ENCODE results near the gene ARCN1.

The ARCN1 gene

GRCh38 chr11:118528511-118528910 is 43.7 kb upstream of the ARCN1 start:
- ChIA-PET POLR2A (ENCODE audit: low non-redundant PET) (no interaction called here), CTCF (no interaction called here)
- no peak for TF ChIP-seq CTCF (conservative IDR thresholded peaks at IDR 0.05; ENCODE audit: low read depth)
- H3K27ac ChIP-seq = no peak overlapping the region
- DNase-seq (ENCODE audit: low spot score) = no peak

DNA sequence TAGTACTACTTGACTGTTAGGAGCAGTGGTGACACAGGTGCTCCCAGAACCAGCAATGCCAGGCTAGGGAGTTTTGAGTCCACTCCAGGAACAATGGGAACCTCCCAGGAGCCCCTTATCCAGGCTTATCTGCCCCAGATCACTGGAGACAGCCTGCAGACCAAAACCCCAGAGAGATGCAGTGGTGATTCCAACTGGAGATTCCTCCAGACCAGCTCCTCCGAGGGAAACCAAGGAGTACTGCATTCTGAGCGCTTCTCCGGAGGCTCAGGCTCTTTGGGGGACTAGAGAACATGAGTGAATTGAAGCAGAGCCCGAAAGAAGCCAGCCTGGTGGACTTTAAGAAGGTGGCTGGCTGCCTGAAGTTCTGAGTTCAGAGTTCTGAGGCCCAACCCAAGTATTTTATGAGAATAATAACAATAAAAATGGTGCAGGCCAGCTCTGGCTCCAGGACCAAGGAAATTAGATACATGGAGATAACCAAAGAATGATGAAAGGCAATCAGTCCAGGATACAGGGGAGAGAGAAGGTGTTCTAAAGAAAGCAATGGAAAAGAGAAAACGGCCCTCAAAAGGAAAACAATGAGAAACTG is 42.5 kb upstream of the ARCN1 start:
- no peak overlapping the region for H3K27ac ChIP-seq
- TF ChIP-seq CTCF (conservative IDR thresholded peaks at IDR 0.05; ENCODE audit: low read depth) = no peak
- DNase-seq (ENCODE audit: low spot score) = no peak
- ChIA-PET POLR2A (ENCODE audit: low non-redundant PET) (no interaction called here), CTCF (interaction anchor here (0.6 kb wide), 1 partner anchor 53 kb away, joined by 3 read pairs; no protein-coding TSS in a partner anchor)

DNA sequence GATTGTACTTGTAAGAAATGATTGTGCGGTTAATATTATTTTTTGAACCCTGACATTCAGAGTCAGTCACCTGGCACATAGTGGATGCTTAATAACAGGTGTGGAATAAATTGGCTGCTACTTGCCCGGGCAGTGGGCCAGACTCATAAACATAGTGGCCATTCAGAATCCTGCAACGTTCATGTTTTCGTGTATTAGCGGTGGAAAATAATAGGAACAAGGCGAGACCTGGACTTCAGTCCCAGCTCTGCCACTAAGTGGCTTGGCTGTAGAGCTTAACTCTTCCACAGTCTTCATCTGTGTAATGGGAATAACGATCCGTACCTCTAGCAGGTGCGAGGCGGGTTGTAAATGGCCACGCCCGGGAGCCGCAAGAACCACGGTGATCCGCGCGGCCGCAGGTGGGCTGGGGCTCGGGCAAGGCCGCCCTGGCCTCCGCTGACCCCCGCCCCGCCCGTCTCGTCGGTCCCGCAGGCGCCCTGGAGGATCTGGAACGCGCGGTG is 42.0 kb upstream of the ARCN1 start:
- TF ChIP-seq CTCF (conservative IDR thresholded peaks at IDR 0.05; ENCODE audit: low read depth) = no peak
- peak; percentile 22 for DNase-seq (ENCODE audit: low spot score)
- peak overlapping the region; percentile 65 for H3K27ac ChIP-seq
- CTCF ChIA-PET = interaction anchor here (0.6 to 0.7 kb wide), 2 partner anchors 14 to 52 kb away, joined by 3 read pairs; no protein-coding TSS in a partner anchor
- POLR2A ChIA-PET (ENCODE audit: low non-redundant PET) = no interaction called here

GRCh38 chr11:118530683-118531596 is 41.3 kb upstream of the ARCN1 start, which contains the start of gene TMEM25:
TMEM25 (plus strand) TSS chr11:118531192; CDS start chr11:118531802, 610 bp downstream.
- TF ChIP-seq CTCF (conservative IDR thresholded peaks at IDR 0.05; ENCODE audit: low read depth) = no peak
- ChIA-PET POLR2A (ENCODE audit: low non-redundant PET) (interaction anchor here (0.5 kb wide), 1 partner anchor 280 kb away, joined by 6 read pairs; no protein-coding TSS in a partner anchor), CTCF (interaction anchor here (0.7 kb wide), 1 partner anchor 13 kb away, joined by 3 read pairs; no protein-coding TSS in a partner anchor)
- peak; percentile 75 for DNase-seq (ENCODE audit: low spot score)
- peak within 1 kb of the TSS; percentile 65 for H3K27ac ChIP-seq

DNA sequence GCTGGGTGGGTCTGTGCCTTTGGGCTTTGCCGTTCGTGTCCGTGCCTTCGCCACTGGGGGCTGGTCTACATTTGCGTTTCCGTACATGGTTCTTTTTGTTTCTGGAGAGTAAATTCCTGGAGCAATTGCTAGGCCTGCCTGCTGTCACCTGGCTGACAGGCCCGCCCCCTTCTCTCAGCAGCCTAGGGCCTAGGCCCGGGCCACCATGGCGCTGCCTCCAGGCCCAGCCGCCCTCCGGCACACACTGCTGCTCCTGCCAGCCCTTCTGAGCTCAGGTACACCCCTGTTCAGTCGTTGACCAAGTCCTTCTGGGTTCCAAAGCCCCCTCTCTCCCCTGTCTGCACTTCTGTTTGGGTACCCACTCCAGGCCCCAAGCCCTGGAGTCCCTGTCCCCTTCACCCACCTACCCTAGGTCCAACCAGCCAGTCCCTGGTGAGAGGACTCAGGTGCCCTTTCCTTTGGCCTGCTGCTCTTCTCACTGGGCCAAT is 40.6 kb upstream of the ARCN1 start:
- ChIA-PET CTCF (no interaction called here), POLR2A (ENCODE audit: low non-redundant PET) (no interaction called here)
- peak; percentile 22 for DNase-seq (ENCODE audit: low spot score)
- no peak for TF ChIP-seq CTCF (conservative IDR thresholded peaks at IDR 0.05; ENCODE audit: low read depth)
- H3K27ac ChIP-seq = peak overlapping the region; percentile 65

DNA sequence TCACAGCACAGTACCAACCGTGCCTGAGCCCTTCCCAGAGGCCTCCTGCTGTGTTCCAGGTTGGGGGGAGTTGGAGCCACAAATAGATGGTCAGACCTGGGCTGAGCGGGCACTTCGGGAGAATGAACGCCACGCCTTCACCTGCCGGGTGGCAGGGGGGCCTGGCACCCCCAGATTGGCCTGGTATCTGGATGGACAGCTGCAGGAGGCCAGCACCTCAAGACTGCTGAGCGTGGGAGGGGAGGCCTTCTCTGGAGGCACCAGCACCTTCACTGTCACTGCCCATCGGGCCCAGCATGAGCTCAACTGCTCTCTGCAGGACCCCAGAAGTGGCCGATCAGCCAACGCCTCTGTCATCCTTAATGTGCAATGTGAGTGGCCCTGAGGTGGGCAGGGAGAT is 40.1 kb upstream of the ARCN1 start:
- ChIA-PET POLR2A (ENCODE audit: low non-redundant PET) (no interaction called here), CTCF (interaction anchor here (0.5 kb wide), 1 partner anchor 742 kb away, joined by 5 read pairs; no protein-coding TSS in a partner anchor)
- no peak for TF ChIP-seq CTCF (conservative IDR thresholded peaks at IDR 0.05; ENCODE audit: low read depth)
- DNase-seq (ENCODE audit: low spot score) = no peak
- H3K27ac ChIP-seq = peak overlapping the region; percentile 65
